IMR-90 (cell line): Measurements from ENCODE around the gene ELAVL1.

ENCODE experiments used
- BHLHE40 ChIP-seq: fragments of 150-350 bp; IDR thresholded peaks from 2 replicates; pipeline ENCODE4 v1.6.1; 2016; ENCODE audit warnings: mild to moderate bottlenecking, low read depth, low read length
- CEBPB ChIP-seq: IDR thresholded peaks from 2 replicates; pipeline ENCODE4 v1.6.1; 2012; ENCODE audit warnings: low read depth, low read length, improper control_type of control experiment
- CHD1 ChIP-seq: IDR thresholded peaks from 2 replicates; pipeline ENCODE4 v1.6.1; 2012; ENCODE audit warnings: low read depth, low read length, improper control_type of control experiment
- CTCF ChIP-seq: conservative IDR thresholded peaks from 2 replicates; pipeline ENCODE4 v1.5.1; 2012; ENCODE audit warnings: mild to moderate bottlenecking, low read depth, low read length, improper control_type of control experiment
- ELK1 ChIP-seq: fragments of 150-350 bp; IDR thresholded peaks from 2 replicates; pipeline ENCODE4 v1.6.1; 2016; ENCODE audit warnings: low read depth, mild to moderate bottlenecking, low read length, moderate library complexity, borderline replicate concordance
- MAFK ChIP-seq: IDR thresholded peaks from 2 replicates; pipeline ENCODE4 v1.6.1; 2012; ENCODE audit warnings: low read depth, low read length, improper control_type of control experiment
- MXI1 ChIP-seq: IDR thresholded peaks from 2 replicates; pipeline ENCODE4 v1.6.1; 2012; ENCODE audit warnings: low read depth, mild to moderate bottlenecking, low read length, moderate library complexity, borderline replicate concordance
- NFE2L2 ChIP-seq: fragments of 150-350 bp; IDR thresholded peaks from 2 replicates; pipeline ENCODE4 v1.6.1; 2016; ENCODE audit warnings: low read depth, mild to moderate bottlenecking, low read length
- POLR2A ChIP-seq: IDR thresholded peaks from 2 replicates; pipeline ENCODE4 v1.6.1; 2012; ENCODE audit warnings: mild to moderate bottlenecking, low read depth, low read length
- RAD21 ChIP-seq: IDR thresholded peaks from 2 replicates; pipeline ENCODE4 v1.6.1; 2012; ENCODE audit warnings: low read length, improper control_type of control experiment
- RCOR1 ChIP-seq: IDR thresholded peaks from 2 replicates; pipeline ENCODE4 v1.6.1; 2012; ENCODE audit warnings: mild to moderate bottlenecking, low read length, improper control_type of control experiment; ENCODE audit not compliant: insufficient replicate concordance
- RFX5 ChIP-seq: IDR thresholded peaks from 2 replicates; pipeline ENCODE4 v1.8.0; 2012; ENCODE audit warnings: low read depth, mild to moderate bottlenecking, low read length, moderate library complexity
- SMC3 ChIP-seq: fragments of 150-350 bp; IDR thresholded peaks from 2 replicates; pipeline ENCODE4 v1.6.1; 2016; ENCODE audit warnings: low read depth, mild to moderate bottlenecking, antibody characterized with exemption, low read length, moderate library complexity
- USF2 ChIP-seq: fragments of 150-350 bp; IDR thresholded peaks from 2 replicates; pipeline ENCODE4 v1.6.1; 2017; ENCODE audit warnings: mild to moderate bottlenecking, antibody characterized with exemption, low read length, low read depth

DNA sequence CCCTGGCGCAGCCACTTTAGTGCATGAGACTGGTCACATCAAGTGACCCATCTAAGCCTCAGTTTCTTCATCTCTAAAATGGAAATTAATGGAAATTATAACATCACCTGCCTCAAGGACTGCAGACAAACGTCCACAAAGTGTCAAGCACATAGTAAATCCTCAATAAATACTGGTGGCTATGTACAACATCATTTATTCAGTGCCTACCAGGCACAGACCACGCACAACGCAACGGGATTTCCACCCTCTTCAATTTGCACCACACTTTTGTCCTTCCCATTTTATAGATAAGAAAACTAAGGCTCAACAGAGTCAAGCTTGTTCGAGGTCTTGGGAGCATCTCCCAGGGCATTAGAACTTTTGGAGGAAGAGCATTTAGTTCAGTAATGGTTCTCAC lies 1.4 kb downstream of the ELAVL1 start:
- TF ChIP-seq CTCF (no peak), POLR2A (no peak), CEBPB (no peak), MXI1 (no peak), USF2 (no peak), BHLHE40 (no peak), MAFK (no peak), RFX5 (no peak), RAD21 (no peak), CHD1 (no peak), NFE2L2 (no peak), ELK1 (no peak), RCOR1 (peak; percentile 7), SMC3 (no peak)
